HFFc6 (cell line): Measurements from ENCODE around the gene ERH. TPM values are rescaled to one million over a fixed set of nuclear protein-coding genes. Genes with fewer than 3 reads are reported as not detected.

Experiments used
- DNase-seq: peaks from one replicate; pipeline ENCODE4 v3.0.0-alpha.2; 2018
- H3K27ac Mint-ChIP-seq: 2 replicates; pipeline ENCODE4 v1.8.0; 2020; ENCODE audit warnings: mild to moderate bottlenecking, mixed read lengths
- H3K27me3 Mint-ChIP-seq: 2 replicates; pipeline ENCODE4 v1.8.0; 2021; ENCODE audit warnings: mild to moderate bottlenecking, moderate library complexity, mixed read lengths; ENCODE audit not compliant: insufficient read depth
- H3K36me3 Mint-ChIP-seq: 2 replicates; pipeline ENCODE4 v1.8.0; 2021; ENCODE audit warnings: low read depth, mixed read lengths
- H3K4me1 Mint-ChIP-seq: 2 replicates; pipeline ENCODE4 v1.8.0; 2020; ENCODE audit warnings: low read depth, mixed read lengths
- H3K4me3 Mint-ChIP-seq: 2 replicates; pipeline ENCODE4 v1.8.0; 2020; ENCODE audit warnings: mild to moderate bottlenecking, moderate library complexity, mixed read lengths
- H3K9me3 Mint-ChIP-seq: 2 replicates; pipeline ENCODE4 v1.8.0; 2020; ENCODE audit warnings: mild to moderate bottlenecking, mixed read lengths
- total RNA-seq, 6 experiments: library from RNA; stranded (reverse); fragmentation: NEBNext Ultra II Directional; extraction: Animal tissue kit (Norgen Biotek cat#: 25700); gene quantifications; 2 replicates in 1 of 6; 3 replicates in 5 of 6; pipeline ENCODE4 v1.2.3, GENCODE V29; 2021
- TF ChIP-seq, protein P1 (sequence below): fragments of 200-600 bp; sonication (generic); IDR thresholded peaks from 2 replicates; pipeline ENCODE4 v1.5.0; 2021; ENCODE audit warnings: antibody characterized with exemption, mild to moderate bottlenecking

The ERH gene
- total RNA-seq, 6 experiments from 2014 or later = 221 to 287 (median 268) TPM

DNA sequence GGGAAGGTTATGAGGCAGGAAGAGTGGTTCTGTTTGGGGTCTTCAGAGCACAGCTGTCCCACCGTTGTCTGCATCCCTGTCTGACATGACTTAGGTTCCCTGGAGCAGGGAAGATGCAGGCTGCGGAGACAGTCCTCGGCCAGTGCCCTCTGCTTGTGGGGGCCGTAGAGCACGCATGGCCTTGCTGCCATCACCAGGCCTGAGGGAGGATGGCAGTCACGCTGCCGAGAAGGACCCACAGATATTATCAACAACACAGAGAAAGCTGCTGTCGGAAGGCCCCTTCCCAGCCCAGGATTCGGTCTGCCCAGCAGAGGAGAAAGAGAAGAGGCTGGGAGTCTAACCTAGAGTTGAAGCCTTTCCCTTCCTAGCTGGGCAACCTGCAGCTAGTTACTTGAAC is 35.0 kb downstream of the ERH start:
- no peak overlapping the region for H3K4me3 Mint-ChIP-seq
- no peaks in the 10 kb centered on the region for H3K4me1 Mint-ChIP-seq
- TF ChIP-seq, protein P1, sequence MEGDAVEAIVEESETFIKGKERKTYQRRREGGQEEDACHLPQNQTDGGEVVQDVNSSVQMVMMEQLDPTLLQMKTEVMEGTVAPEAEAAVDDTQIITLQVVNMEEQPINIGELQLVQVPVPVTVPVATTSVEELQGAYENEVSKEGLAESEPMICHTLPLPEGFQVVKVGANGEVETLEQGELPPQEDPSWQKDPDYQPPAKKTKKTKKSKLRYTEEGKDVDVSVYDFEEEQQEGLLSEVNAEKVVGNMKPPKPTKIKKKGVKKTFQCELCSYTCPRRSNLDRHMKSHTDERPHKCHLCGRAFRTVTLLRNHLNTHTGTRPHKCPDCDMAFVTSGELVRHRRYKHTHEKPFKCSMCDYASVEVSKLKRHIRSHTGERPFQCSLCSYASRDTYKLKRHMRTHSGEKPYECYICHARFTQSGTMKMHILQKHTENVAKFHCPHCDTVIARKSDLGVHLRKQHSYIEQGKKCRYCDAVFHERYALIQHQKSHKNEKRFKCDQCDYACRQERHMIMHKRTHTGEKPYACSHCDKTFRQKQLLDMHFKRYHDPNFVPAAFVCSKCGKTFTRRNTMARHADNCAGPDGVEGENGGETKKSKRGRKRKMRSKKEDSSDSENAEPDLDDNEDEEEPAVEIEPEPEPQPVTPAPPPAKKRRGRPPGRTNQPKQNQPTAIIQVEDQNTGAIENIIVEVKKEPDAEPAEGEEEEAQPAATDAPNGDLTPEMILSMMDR = peak; percentile 66
- H3K36me3 Mint-ChIP-seq = no peaks in the 10 kb centered on the region
- no peak overlapping the region; the same call in 1 of the 2 replicates for H3K27ac Mint-ChIP-seq
- peaks cover 7% of the 10 kb centered on the region for H3K27me3 Mint-ChIP-seq
- DNase-seq = peak; percentile 14
- no peaks in the 10 kb centered on the region for H3K9me3 Mint-ChIP-seq

- peaks cover 11% of the 10 kb centered on the region for H3K27me3 Mint-ChIP-seq
- DNase-seq = no peak
Measured at GRCh38 chr14:69360438-69361108, 37.5 kb downstream of the ERH start.

GRCh38 chr14:69358966-69359365 is 39.1 kb downstream of the ERH start:
- Mint-ChIP-seq H3K27ac (no peak overlapping the region), H3K9me3 (no peaks in the 10 kb centered on the region), H3K4me3 (no peak overlapping the region), H3K36me3 (no peaks in the 10 kb centered on the region), H3K4me1 (peaks cover 6% of the 10 kb centered on the region; the same call in 1 of the 2 replicates), H3K27me3 (peaks cover 15% of the 10 kb centered on the region)
- TF ChIP-seq, protein P1 = no peak
- no peak for DNase-seq

More at GRCh38 chr14:69360438-69361108, 37.5 kb downstream of the ERH start:
- TF ChIP-seq, protein P1 = no peak
- no peaks in the 10 kb centered on the region for H3K36me3 Mint-ChIP-seq
- H3K9me3 Mint-ChIP-seq = no peaks in the 10 kb centered on the region
- H3K4me1 Mint-ChIP-seq = peaks cover 5% of the 10 kb centered on the region; the same call in 1 of the 2 replicates
- no peak overlapping the region for H3K27ac Mint-ChIP-seq
- H3K4me3 Mint-ChIP-seq = no peak overlapping the region

- H3K36me3 Mint-ChIP-seq = no peaks in the 10 kb centered on the region
- peaks cover 6% of the 10 kb centered on the region; the same call in 1 of the 2 replicates for H3K4me1 Mint-ChIP-seq
- H3K27ac Mint-ChIP-seq = no peak overlapping the region
- no peaks in the 10 kb centered on the region for H3K9me3 Mint-ChIP-seq
- peaks cover 17% of the 10 kb centered on the region for H3K27me3 Mint-ChIP-seq
- DNase-seq = no peak
- TF ChIP-seq, protein P1 = no peak
- no peak overlapping the region for H3K4me3 Mint-ChIP-seq
Measured at GRCh38 chr14:69358233-69358963, 39.7 kb downstream of the ERH start.

GRCh38 chr14:69357544-69358200 is 40.4 kb downstream of the ERH start:
- Mint-ChIP-seq H3K36me3 (no peaks in the 10 kb centered on the region), H3K4me3 (no peak overlapping the region), H3K9me3 (no peaks in the 10 kb centered on the region), H3K27me3 (peaks cover 15% of the 10 kb centered on the region), H3K4me1 (peaks cover 6% of the 10 kb centered on the region; the same call in 1 of the 2 replicates), H3K27ac (no peak overlapping the region)
- TF ChIP-seq, protein P1 = no peak
- no peak for DNase-seq
